Stomach smooth muscle (tissue), 2 donors: ENCODE data around the gene NFS1.

Experiments used
- H3K27ac ChIP-seq: one replicate; pipeline ENCODE4 v1.7.0; 2013; ENCODE audit warnings: mild to moderate bottlenecking, low read length, inconsistent platforms
- H3K27me3 ChIP-seq, 2 donors: one replicate each; pipeline ENCODE4 v1.7.0; 2013; ENCODE audit warnings: low read length in 2 of 2; ENCODE audit not compliant: insufficient read depth in 2 of 2, control insufficient read depth in 1 of 2
- H3K36me3 ChIP-seq, 2 donors: one replicate each; pipeline ENCODE4 v1.7.0; 2013; ENCODE audit warnings: low read length in 2 of 2; ENCODE audit not compliant: control insufficient read depth in 2 of 2, insufficient read depth in 2 of 2
- H3K4me1 ChIP-seq: one replicate; pipeline ENCODE4 v1.7.0; 2013; ENCODE audit warnings: low read length; ENCODE audit not compliant: control insufficient read depth, insufficient read depth
- H3K4me3 ChIP-seq, 2 donors: one replicate each; pipeline ENCODE4 v1.7.0; 2013; ENCODE audit warnings: low read length in 2 of 2
- H3K9ac ChIP-seq, 2 donors: one replicate each; pipeline ENCODE4 v1.7.0; 2013; ENCODE audit warnings: low read length in 2 of 2, mild to moderate bottlenecking in 1 of 2
- H3K9me3 ChIP-seq, 2 donors: one replicate each; pipeline ENCODE4 v1.7.0; 2013; ENCODE audit warnings: low read length in 2 of 2; ENCODE audit not compliant: control insufficient read depth in 2 of 2
- donor health status: healthy.
- donor health status: Pancreatic carcinoma.

The NFS1 gene

GRCh38 chr20:35735826-35736470 is 36.8 kb upstream of the NFS1 start:
- peaks cover 44 to 66% of the 10 kb centered on the region in 2 donors for H3K36me3 ChIP-seq

GRCh38 chr20:35734777-35735649 is 35.9 kb upstream of the NFS1 start:
- no peak overlapping the region for H3K9ac ChIP-seq
- peaks cover 51 to 67% of the 10 kb centered on the region in 2 donors for H3K36me3 ChIP-seq
- no peaks in the 10 kb centered on the region for H3K9me3 ChIP-seq
- no peaks in the 10 kb centered on the region for H3K27me3 ChIP-seq
- no peak overlapping the region for H3K4me3 ChIP-seq
- H3K4me1 ChIP-seq, result peaks cover 31% of the 10 kb centered on the region
- H3K27ac ChIP-seq, result no peak overlapping the region

More at GRCh38 chr20:35735826-35736470, 36.8 kb upstream of the NFS1 start:
- no peaks in the 10 kb centered on the region for H3K9me3 ChIP-seq
- no peak overlapping the region for H3K27ac ChIP-seq
- no peak overlapping the region for H3K9ac ChIP-seq
- H3K4me1 ChIP-seq, result peaks cover 36% of the 10 kb centered on the region
- no peaks in the 10 kb centered on the region for H3K27me3 ChIP-seq
- H3K4me3 ChIP-seq, result peak overlapping the region in 1 of 2 donors; percentile 50

- Histone ChIP-seq H3K9me3 (no peaks in the 10 kb centered on the region), H3K4me1 (peaks cover 26% of the 10 kb centered on the region), H3K36me3 (peaks cover 49 to 65% of the 10 kb centered on the region in 2 donors), H3K4me3 (no peak overlapping the region), H3K27me3 (no peaks in the 10 kb centered on the region), H3K27ac (no peak overlapping the region), H3K9ac (no peak overlapping the region)
Observed at GRCh38 chr20:35734374-35734773, 35.2 kb upstream of the NFS1 start.

- Histone ChIP-seq H3K27ac (no peak overlapping the region), H3K4me1 (peaks cover 17% of the 10 kb centered on the region), H3K27me3 (no peaks in the 10 kb centered on the region), H3K36me3 (peaks cover 44 to 56% of the 10 kb centered on the region in 2 donors), H3K9me3 (no peaks in the 10 kb centered on the region), H3K9ac (no peak overlapping the region), H3K4me3 (no peak overlapping the region)
Observed at GRCh38 chr20:35732644-35732982, 33.5 kb upstream of the NFS1 start.

GRCh38 chr20:35731862-35732643 is 32.9 kb upstream of the NFS1 start:
- Histone ChIP-seq H3K27ac (no peak overlapping the region), H3K36me3 (peaks cover 44 to 59% of the 10 kb centered on the region in 2 donors), H3K9ac (no peak overlapping the region), H3K4me1 (peaks cover 17% of the 10 kb centered on the region), H3K4me3 (no peak overlapping the region), H3K27me3 (no peaks in the 10 kb centered on the region), H3K9me3 (no peaks in the 10 kb centered on the region)

- Histone ChIP-seq H3K9ac (no peak overlapping the region), H3K36me3 (peaks cover 49 to 63% of the 10 kb centered on the region in 2 donors), H3K27me3 (no peaks in the 10 kb centered on the region), H3K27ac (no peak overlapping the region), H3K9me3 (no peaks in the 10 kb centered on the region), H3K4me1 (peaks cover 17% of the 10 kb centered on the region), H3K4me3 (no peak overlapping the region)
Observed at GRCh38 chr20:35731469-35731788, 32.3 kb upstream of the NFS1 start.

- peaks cover 17% of the 10 kb centered on the region for H3K4me1 ChIP-seq
- H3K27me3 ChIP-seq, result no peaks in the 10 kb centered on the region
- H3K9me3 ChIP-seq, result no peaks in the 10 kb centered on the region
- peaks cover 48 to 62% of the 10 kb centered on the region in 2 donors for H3K36me3 ChIP-seq
- no peak overlapping the region for H3K27ac ChIP-seq
- H3K4me3 ChIP-seq, result no peak overlapping the region
- H3K9ac ChIP-seq, result no peak overlapping the region
Observed at GRCh38 chr20:35730583-35731468, 31.7 kb upstream of the NFS1 start.

- Histone ChIP-seq H3K4me3 (no peak overlapping the region), H3K9ac (no peak overlapping the region), H3K9me3 (no peaks in the 10 kb centered on the region), H3K4me1 (peaks cover 14% of the 10 kb centered on the region), H3K36me3 (peaks cover 54 to 61% of the 10 kb centered on the region in 2 donors), H3K27ac (no peak overlapping the region), H3K27me3 (no peaks in the 10 kb centered on the region)
Observed at GRCh38 chr20:35729836-35730582, 30.9 kb upstream of the NFS1 start.

GRCh38 chr20:35729283-35729807 is 30.2 kb upstream of the NFS1 start:
- Histone ChIP-seq H3K9me3 (no peaks in the 10 kb centered on the region), H3K4me3 (no peak overlapping the region), H3K27ac (no peak overlapping the region), H3K4me1 (peaks cover 9% of the 10 kb centered on the region), H3K27me3 (no peaks in the 10 kb centered on the region), H3K36me3 (peaks cover 57% of the 10 kb centered on the region in 2 donors), H3K9ac (no peak overlapping the region)
